Osteoblast (primary cell): ENCODE data around the gene PAQR8. TPM values are rescaled to one million over a fixed set of nuclear protein-coding genes. Genes with fewer than 3 reads are reported as not detected.

ENCODE experiments used
- DNase-seq: peaks from one replicate; pipeline ENCODE4 v3.0.0; 2011; ENCODE audit warnings: low spot score, mixed read lengths; ENCODE audit not compliant: insufficient read length; ENCODE audit errors: missing footprints
- H2AFZ ChIP-seq: 2 replicates; pipeline ENCODE4 v1.6.0; 2011; ENCODE audit warnings: mild to moderate bottlenecking, low read length
- H3K27ac ChIP-seq: 2 replicates; pipeline ENCODE4 v1.5.1; 2011; ENCODE audit warnings: mild to moderate bottlenecking, low read depth, low read length, moderate library complexity
- H3K27me3 ChIP-seq: 2 replicates; pipeline ENCODE4 v1.6.0; 2012; ENCODE audit warnings: mild to moderate bottlenecking, control low read depth, inconsistent platforms, low read length, moderate library complexity; ENCODE audit not compliant: insufficient read depth
- H3K36me3 ChIP-seq: 2 replicates; pipeline ENCODE4 v1.5.1; 2011; ENCODE audit warnings: mild to moderate bottlenecking, low read length, control low read depth, moderate library complexity; ENCODE audit not compliant: insufficient read depth
- H3K4me1 ChIP-seq: 2 replicates; pipeline ENCODE4 v1.5.1; 2011; ENCODE audit warnings: mild to moderate bottlenecking, low read length, control low read depth, moderate library complexity; ENCODE audit not compliant: insufficient read depth
- H3K4me2 ChIP-seq: 2 replicates; pipeline ENCODE4 v1.6.0; 2011; ENCODE audit warnings: mild to moderate bottlenecking, low read length; ENCODE audit not compliant: insufficient read depth
- H3K4me3 ChIP-seq: fragments of 200-600 bp; sonication (generic); 3 replicates; pipeline ENCODE4 v1.5.1; 2012; ENCODE audit warnings: mild to moderate bottlenecking, low read length, inconsistent platforms; ENCODE audit not compliant: insufficient read depth
- H3K79me2 ChIP-seq: 2 replicates; pipeline ENCODE4 v1.6.0; 2012; ENCODE audit warnings: mild to moderate bottlenecking, low read length, control low read depth, inconsistent platforms; ENCODE audit not compliant: insufficient read depth
- H3K9me3 ChIP-seq: 2 replicates; pipeline ENCODE4 v1.5.1; 2011; ENCODE audit warnings: low read depth, low read length, control low read depth
- H4K20me1 ChIP-seq: 2 replicates; pipeline ENCODE4 v1.6.0; 2012; ENCODE audit warnings: mild to moderate bottlenecking, low read length, control low read depth; ENCODE audit not compliant: insufficient read depth
- total RNA-seq: library from RNA; depleted of rRNA; stranded (reverse); fragments of >200 nt; gene quantifications from 2 replicates; pipeline ENCODE4 v1.2.3, GENCODE V29; 2012
- TF ChIP-seq, protein P1 (sequence below): IDR thresholded peaks from 2 replicates; pipeline ENCODE4 v1.5.1; 2011; ENCODE audit warnings: mild to moderate bottlenecking, low read depth, low read length, moderate library complexity; ENCODE audit errors: extremely low read depth

Gene PAQR8
- total RNA-seq, 1 donor: 3.6 TPM

DNA sequence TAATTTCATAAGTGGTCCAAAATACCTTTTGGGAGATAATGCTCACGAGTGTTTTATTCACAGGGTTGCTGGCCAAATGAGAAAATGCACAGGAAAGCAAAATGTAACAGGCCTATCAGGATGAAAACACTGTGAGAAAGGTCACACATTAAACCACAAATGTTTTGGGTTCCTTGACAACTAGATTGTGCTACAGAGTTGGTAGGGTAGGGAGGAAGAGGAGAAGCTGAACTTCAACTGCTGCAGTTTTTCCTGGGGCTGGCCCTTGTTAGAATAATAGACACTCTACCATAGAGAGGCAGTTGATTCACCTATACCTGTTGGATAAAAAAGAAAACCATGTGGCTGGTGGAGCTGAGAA is 28.1 kb upstream of the PAQR8 start:
- no peaks in the 10 kb centered on the region for H3K9me3 ChIP-seq
- TF ChIP-seq, protein P1, sequence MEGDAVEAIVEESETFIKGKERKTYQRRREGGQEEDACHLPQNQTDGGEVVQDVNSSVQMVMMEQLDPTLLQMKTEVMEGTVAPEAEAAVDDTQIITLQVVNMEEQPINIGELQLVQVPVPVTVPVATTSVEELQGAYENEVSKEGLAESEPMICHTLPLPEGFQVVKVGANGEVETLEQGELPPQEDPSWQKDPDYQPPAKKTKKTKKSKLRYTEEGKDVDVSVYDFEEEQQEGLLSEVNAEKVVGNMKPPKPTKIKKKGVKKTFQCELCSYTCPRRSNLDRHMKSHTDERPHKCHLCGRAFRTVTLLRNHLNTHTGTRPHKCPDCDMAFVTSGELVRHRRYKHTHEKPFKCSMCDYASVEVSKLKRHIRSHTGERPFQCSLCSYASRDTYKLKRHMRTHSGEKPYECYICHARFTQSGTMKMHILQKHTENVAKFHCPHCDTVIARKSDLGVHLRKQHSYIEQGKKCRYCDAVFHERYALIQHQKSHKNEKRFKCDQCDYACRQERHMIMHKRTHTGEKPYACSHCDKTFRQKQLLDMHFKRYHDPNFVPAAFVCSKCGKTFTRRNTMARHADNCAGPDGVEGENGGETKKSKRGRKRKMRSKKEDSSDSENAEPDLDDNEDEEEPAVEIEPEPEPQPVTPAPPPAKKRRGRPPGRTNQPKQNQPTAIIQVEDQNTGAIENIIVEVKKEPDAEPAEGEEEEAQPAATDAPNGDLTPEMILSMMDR: no peak

GRCh38 chr6:52335576-52335975 is 26.4 kb upstream of the PAQR8 start:
- Histone ChIP-seq H4K20me1 (no peaks in the 10 kb centered on the region), H2AFZ (no peak overlapping the region), H3K4me2 (no peak overlapping the region), H3K4me1 (peaks cover 5% of the 10 kb centered on the region), H3K27ac (no peak overlapping the region), H3K36me3 (no peaks in the 10 kb centered on the region), H3K4me3 (no peak overlapping the region), H3K27me3 (no peaks in the 10 kb centered on the region), H3K9me3 (no peaks in the 10 kb centered on the region), H3K79me2 (no peaks in the 10 kb centered on the region)
- TF ChIP-seq, protein P1: no peak
- no peak for DNase-seq

More for the DNA sequence above, 28.1 kb upstream of the PAQR8 start:
- H2AFZ ChIP-seq: no peak overlapping the region
- no peaks in the 10 kb centered on the region for H3K27me3 ChIP-seq
- no peak overlapping the region for H3K27ac ChIP-seq
- H3K4me3 ChIP-seq: no peak overlapping the region
- H3K4me1 ChIP-seq: peaks cover 5% of the 10 kb centered on the region
- no peak for DNase-seq
- no peak overlapping the region for H3K4me2 ChIP-seq
- no peaks in the 10 kb centered on the region for H4K20me1 ChIP-seq
- H3K79me2 ChIP-seq: no peaks in the 10 kb centered on the region
- H3K36me3 ChIP-seq: no peaks in the 10 kb centered on the region

GRCh38 chr6:52336919-52337561 is 24.9 kb upstream of the PAQR8 start:
- H3K79me2 ChIP-seq: no peaks in the 10 kb centered on the region
- H3K4me3 ChIP-seq: no peak overlapping the region
- no peaks in the 10 kb centered on the region for H3K9me3 ChIP-seq
- H3K27me3 ChIP-seq: no peaks in the 10 kb centered on the region
- H3K4me2 ChIP-seq: no peak overlapping the region
- no peaks in the 10 kb centered on the region for H3K4me1 ChIP-seq
- no peak for DNase-seq
- H4K20me1 ChIP-seq: no peaks in the 10 kb centered on the region
- TF ChIP-seq, protein P1: no peak
- H2AFZ ChIP-seq: no peak overlapping the region
- H3K36me3 ChIP-seq: no peaks in the 10 kb centered on the region
- no peak overlapping the region for H3K27ac ChIP-seq

DNA sequence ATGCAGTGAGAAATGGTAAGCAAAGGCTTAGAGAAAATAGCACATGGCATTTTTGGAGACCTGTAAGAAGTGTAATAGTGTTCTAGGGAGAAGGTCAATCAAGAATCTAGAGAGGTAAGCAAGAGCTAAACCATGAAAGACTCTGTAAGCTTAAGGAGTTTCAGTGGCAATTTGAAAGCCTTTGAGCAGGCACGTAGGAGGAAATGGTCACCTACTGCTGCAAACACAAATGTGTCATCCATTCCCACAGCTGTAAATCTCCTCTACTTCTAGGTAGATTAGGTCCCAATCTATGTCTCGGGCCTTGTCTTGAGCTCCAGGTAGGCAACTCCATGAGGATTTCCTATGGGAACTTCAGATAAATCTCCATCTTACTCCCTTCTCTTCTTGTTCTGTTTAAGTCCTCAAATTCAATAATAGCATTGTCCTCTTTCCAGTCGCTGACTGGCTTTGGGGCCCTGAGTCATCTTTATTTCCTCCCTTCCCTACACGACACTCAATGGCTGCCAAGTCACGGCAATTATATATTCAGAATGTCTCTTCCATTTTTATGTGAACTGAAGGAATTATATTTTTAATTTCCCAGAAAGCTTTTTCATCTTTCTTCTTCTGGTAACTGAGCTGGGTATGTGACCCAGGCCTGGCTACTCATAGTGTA is 24.2 kb upstream of the PAQR8 start:
- TF ChIP-seq, protein P1: no peak
- H3K27me3 ChIP-seq: no peaks in the 10 kb centered on the region
- H2AFZ ChIP-seq: no peak overlapping the region
- no peaks in the 10 kb centered on the region for H3K79me2 ChIP-seq
- H3K4me3 ChIP-seq: no peak overlapping the region
- no peak for DNase-seq
- no peaks in the 10 kb centered on the region for H4K20me1 ChIP-seq
- no peak overlapping the region for H3K4me2 ChIP-seq
- H3K36me3 ChIP-seq: no peaks in the 10 kb centered on the region
- no peaks in the 10 kb centered on the region for H3K9me3 ChIP-seq
- no peaks in the 10 kb centered on the region for H3K4me1 ChIP-seq
- no peak overlapping the region for H3K27ac ChIP-seq
